H9 (cell line): ENCODE data around the gene LHFPL6. TPM values are rescaled to one million over a fixed set of nuclear protein-coding genes. Genes with fewer than 3 reads are reported as not detected.
A peak's percentile ranks its signal among the peaks of the same experiment; 100 is the strongest.

Source experiments
- DNase-seq: peaks from one replicate; pipeline ENCODE4 v3.0.0-alpha.2; 2017
- H2AFZ ChIP-seq: one replicate; pipeline ENCODE4 v1.6.1; 2013; ENCODE audit warnings: mild to moderate bottlenecking, low read length, control low read depth, moderate library complexity
- H2AK5ac ChIP-seq: 2 replicates; pipeline ENCODE4 v1.6.1; 2013; ENCODE audit warnings: low read length, control low read depth, mixed read lengths; ENCODE audit not compliant: insufficient read length
- H2BK120ac ChIP-seq: one replicate; pipeline ENCODE4 v1.6.1; 2013; ENCODE audit warnings: low read depth, mild to moderate bottlenecking, low read length, control low read depth, inconsistent platforms; ENCODE audit not compliant: poor library complexity, severe bottlenecking
- H2BK12ac ChIP-seq: 2 replicates; pipeline ENCODE4 v1.6.1; 2013; ENCODE audit warnings: low read length, control low read depth, mixed read lengths, low read depth; ENCODE audit not compliant: insufficient read length
- H2BK15ac ChIP-seq: 2 replicates; pipeline ENCODE4 v1.6.1; 2013; ENCODE audit warnings: low read depth, low read length, control low read depth
- H2BK20ac ChIP-seq: one replicate; pipeline ENCODE4 v1.6.1; 2013; ENCODE audit warnings: low read depth, mild to moderate bottlenecking, low read length, control low read depth, inconsistent platforms; ENCODE audit not compliant: poor library complexity, severe bottlenecking
- H2BK5ac ChIP-seq: 2 replicates; pipeline ENCODE4 v1.6.1; 2013; ENCODE audit warnings: low read length, control low read depth, mixed read lengths; ENCODE audit not compliant: insufficient read length
- H3K14ac ChIP-seq: 2 replicates; pipeline ENCODE4 v1.6.1; 2013; ENCODE audit warnings: low read length, control low read depth; ENCODE audit not compliant: insufficient read depth
- H3K18ac ChIP-seq: 2 replicates; pipeline ENCODE4 v1.6.1; 2013; ENCODE audit warnings: low read depth, mild to moderate bottlenecking, mixed read lengths, low read length, control low read depth; ENCODE audit not compliant: insufficient read length
- H3K23ac ChIP-seq: 2 replicates; pipeline ENCODE4 v1.6.1; 2013; ENCODE audit warnings: low read length, control low read depth, mixed read lengths, low read depth; ENCODE audit not compliant: insufficient read length
- H3K23me2 ChIP-seq: 2 replicates; pipeline ENCODE4 v1.6.1; 2013; ENCODE audit warnings: low read depth, mild to moderate bottlenecking, mixed read lengths, low read length, control low read depth; ENCODE audit not compliant: insufficient read length, poor library complexity, severe bottlenecking
- H3K27ac ChIP-seq: 2 replicates; pipeline ENCODE4 v1.5.1; 2013; ENCODE audit warnings: low read length, control low read depth, mixed read lengths, low read depth; ENCODE audit not compliant: insufficient read length
- H3K27me3 ChIP-seq: 2 replicates; pipeline ENCODE4 v1.6.1; 2013; ENCODE audit warnings: low read length, control low read depth, inconsistent platforms; ENCODE audit not compliant: insufficient read depth
- H3K4ac ChIP-seq: 2 replicates; pipeline ENCODE4 v1.6.1; 2013; ENCODE audit warnings: low read depth, mild to moderate bottlenecking, control low read depth, inconsistent platforms, low read length, moderate library complexity
- H3K4me1 ChIP-seq: 2 replicates; pipeline ENCODE4 v1.6.1; 2013; ENCODE audit warnings: low read length, control low read depth, inconsistent platforms; ENCODE audit not compliant: insufficient read depth
- H3K4me2 ChIP-seq: 2 replicates; pipeline ENCODE4 v1.6.1; 2013; ENCODE audit warnings: low read length, control low read depth, mixed read lengths; ENCODE audit not compliant: insufficient read length, insufficient read depth
- H3K56ac ChIP-seq: 2 replicates; pipeline ENCODE4 v1.6.1; 2013; ENCODE audit warnings: low read depth, mild to moderate bottlenecking, mixed read lengths, low read length, control low read depth; ENCODE audit not compliant: insufficient read length
- H3K79me1 ChIP-seq: 2 replicates; pipeline ENCODE4 v1.6.1; 2013; ENCODE audit warnings: low read depth, mild to moderate bottlenecking, moderate library complexity, low read length, control low read depth, inconsistent platforms; ENCODE audit not compliant: insufficient read depth, poor library complexity, severe bottlenecking
- H3K79me2 ChIP-seq: 2 replicates; pipeline ENCODE4 v1.6.1; 2013; ENCODE audit warnings: low read length, control low read depth, inconsistent platforms; ENCODE audit not compliant: insufficient read depth
- H3K9ac ChIP-seq: 2 replicates; pipeline ENCODE4 v1.6.1; 2013; ENCODE audit warnings: low read length, control low read depth, mixed read lengths; ENCODE audit not compliant: insufficient read length; ENCODE audit errors: extremely low read depth
- H3K9me3 ChIP-seq: one replicate; pipeline ENCODE4 v1.6.1; 2013; ENCODE audit warnings: low read depth, low read length, inconsistent platforms; ENCODE audit not compliant: control insufficient read depth
- H3T11ph ChIP-seq: one replicate; pipeline ENCODE4 v1.6.1; 2013; ENCODE audit warnings: mild to moderate bottlenecking, low read length, control low read depth, inconsistent platforms
- H4K20me1 ChIP-seq: one replicate; pipeline ENCODE4 v1.6.1; 2013; ENCODE audit not compliant: control insufficient read depth, insufficient read length, insufficient read depth
- H4K5ac ChIP-seq: 2 replicates; pipeline ENCODE4 v1.6.1; 2013; ENCODE audit warnings: low read depth, mild to moderate bottlenecking, mixed read lengths, low read length, control low read depth; ENCODE audit not compliant: insufficient read length
- H4K8ac ChIP-seq: replicated peaks from 2 replicates; pipeline ENCODE4 v1.6.1; 2013; ENCODE audit warnings: low read length, control low read depth, mixed read lengths, low read depth; ENCODE audit not compliant: insufficient read length
- H4K91ac ChIP-seq: 2 replicates; pipeline ENCODE4 v1.6.1; 2013; ENCODE audit warnings: low read depth, mild to moderate bottlenecking, moderate library complexity, mixed read lengths, low read length, control low read depth; ENCODE audit not compliant: insufficient read length
- H3K27ac Mint-ChIP-seq, 3 experiments: 2 replicates in 2 of 3; 3 replicates in 1 of 3; pipeline ENCODE4 v1.8.0; 2020 to 2021; ENCODE audit warnings: mixed read lengths in 3 of 3, mild to moderate bottlenecking in 1 of 3, moderate library complexity in 1 of 3
- H3K27me3 Mint-ChIP-seq: 2 replicates; pipeline ENCODE4 v1.8.0; 2021; ENCODE audit warnings: low read depth, mild to moderate bottlenecking, moderate library complexity, mixed read lengths
- H3K36me3 Mint-ChIP-seq, 3 experiments: 2 replicates in 2 of 3; 3 replicates in 1 of 3; pipeline ENCODE4 v1.8.0; 2020 to 2021; ENCODE audit warnings: low read depth in 3 of 3, mixed read lengths in 3 of 3; ENCODE audit not compliant: insufficient read depth in 1 of 3
- H3K4me1 Mint-ChIP-seq, 2 experiments: 2 replicates each; pipeline ENCODE4 v1.8.0; 2020; ENCODE audit warnings: mixed read lengths in 2 of 2
- H3K4me3 Mint-ChIP-seq, 2 experiments: 2 replicates in 1 of 2; 3 replicates in 1 of 2; pipeline ENCODE4 v1.8.0; 2020 to 2021; ENCODE audit warnings: mild to moderate bottlenecking in 2 of 2, mixed read lengths in 2 of 2, moderate library complexity in 1 of 2
- H3K9me3 Mint-ChIP-seq, 2 experiments: 2 replicates in 1 of 2; 3 replicates in 1 of 2; pipeline ENCODE4 v1.8.0; 2020; ENCODE audit warnings: mild to moderate bottlenecking in 2 of 2, mixed read lengths in 2 of 2, moderate library complexity in 1 of 2
- CTCF ChIP-seq: fragments of 200-600 bp; sonication (generic); conservative IDR thresholded peaks from 3 replicates; pipeline ENCODE4 v1.8.0; 2021; ENCODE audit warnings: antibody characterized with exemption, mild to moderate bottlenecking
- WGBS: extraction: QIAGEN DNeasy Blood & Tissue Kit; methylation state at CpG from one replicate; pipeline ENCODE4 v1.1.7; 2013; ENCODE audit warnings: missing lambda C conversion rate, low lambda C conversion rate, mixed read lengths; ENCODE audit not compliant: insufficient read length; ENCODE audit errors: extremely low coverage; 5-methylcytosine and 5-hydroxymethylcytosine counted together
- total RNA-seq: library from RNA; stranded (reverse); gene quantifications from 2 replicates; pipeline ENCODE4 v1.2.1, GENCODE V29; 2021

LHFPL6 gene
- total RNA-seq, 1 experiment from 2014 or later: 3.5 TPM

- Histone ChIP-seq H2BK5ac (no peak overlapping the region), H4K20me1 (no peaks in the 10 kb centered on the region), H3K18ac (no peak overlapping the region), H4K91ac (no peak overlapping the region), H3K14ac (no peak overlapping the region), H3K79me2 (no peaks in the 10 kb centered on the region), H2BK20ac (no peak overlapping the region), H3K56ac (no peak overlapping the region), H4K5ac (no peak overlapping the region), H3K27ac (no peak overlapping the region), H3K4me2 (peak overlapping the region; percentile 39), H3K23ac (no peak overlapping the region), H4K8ac (no peak overlapping the region), H3K27me3 (no peaks in the 10 kb centered on the region; the same call in 1 of the 2 replicates), H3K9ac (no peak overlapping the region), H3K9me3 (no peaks in the 10 kb centered on the region), H3K4ac (no peak overlapping the region), H2BK12ac (no peak overlapping the region), H3T11ph (no peak overlapping the region), H3K79me1 (no peaks in the 10 kb centered on the region), H3K4me1 (peaks cover 3% of the 10 kb centered on the region; the same call in 1 of the 2 replicates), H2BK15ac (no peak overlapping the region), H2AFZ (no peak overlapping the region), H2AK5ac (no peak overlapping the region), H2BK120ac (no peak overlapping the region), H3K23me2 (no peaks in the 10 kb centered on the region)
- peaks cover 24 to 31% of the 10 kb centered on the region in 2 experiments for H3K4me1 Mint-ChIP-seq
- TF ChIP-seq CTCF: no peak
- H3K4me3 Mint-ChIP-seq: no peak overlapping the region
- no peaks in the 10 kb centered on the region for H3K36me3 Mint-ChIP-seq
- DNase-seq: no peak
- H3K27ac Mint-ChIP-seq: no peak overlapping the region
- peaks cover 3% of the 10 kb centered on the region in 2 experiments; a peak in 2 of 5 replicates for H3K9me3 Mint-ChIP-seq
- no CpG with 5 or more reads among the region's 3 CpGs for WGBS
- H3K27me3 Mint-ChIP-seq: peaks cover 92% of the 10 kb centered on the region
Observed at GRCh38 chr13:39350461-39350881, 252.5 kb downstream of the LHFPL6 start.
